ENCODE data around the gene SULT1C4. TPM values are rescaled to one million over a fixed set of nuclear protein-coding genes. Genes with fewer than 3 reads are reported as not detected.

Gene SULT1C4
- polyA plus RNA-seq, 3 donors: 0.05 TPM; not detected in 2

- Mint-ChIP-seq H3K27ac (no peak overlapping the region), H3K4me1 (peaks cover 11% of the 10 kb centered on the region), H3K4me3 (no peak overlapping the region), H3K36me3 (no peaks in the 10 kb centered on the region), H3K27me3 (ENCODE audit: low read depth in 3 of 3) (peaks cover 0 to 3% (median 0%) of the 10 kb centered on the region in 3 donors), H3K9me3 (peaks cover 0 to 6% (median 3%) of the 10 kb centered on the region in 7 donors)
- no peak for DNase-seq
- Histone ChIP-seq H3K4me2 (replicated peaks; ENCODE audit: extremely low read depth, low read length, poor library complexity, severe bottlenecking) (no peak overlapping the region), H3K9me3 (replicated peaks in 1 of 2; ENCODE audit: control insufficient read depth in 1 of 2, insufficient read depth in 1 of 2, low read length in 2 of 2) (no peaks in the 10 kb centered on the region), H3K9ac (ENCODE audit: insufficient read depth, low read length, poor library complexity, severe bottlenecking) (no peak overlapping the region), H3K36me3 (replicated peaks in 1 of 2; ENCODE audit: control insufficient read depth in 1 of 2, insufficient read depth in 2 of 2, low read length in 2 of 2) (no peaks in the 10 kb centered on the region), H3K27ac (ENCODE audit: low read depth in 1 of 2, low read length in 2 of 2) (no peak overlapping the region), H3K4me3 (replicated peaks in 1 of 3; ENCODE audit: low read depth in 2 of 3, low read length in 3 of 3) (no peak overlapping the region), H4K20me1 (ENCODE audit: insufficient read depth, low read length) (no peaks in the 10 kb centered on the region), H3K27me3 (ENCODE audit: control insufficient read depth in 2 of 2, insufficient read depth in 2 of 2, low read length in 2 of 2) (no peaks in the 10 kb centered on the region), H3K4me1 (ENCODE audit: control insufficient read depth in 1 of 2, insufficient read depth in 2 of 2, low read length in 2 of 2) (no peaks in the 10 kb centered on the region), H3K79me2 (ENCODE audit: insufficient read depth, low read length) (no peaks in the 10 kb centered on the region), H2AFZ (ENCODE audit: insufficient read depth, low read depth, low read length, poor library complexity, severe bottlenecking) (no peak overlapping the region)
- intact Hi-C loops (cut with micrococcal nuclease): no loop called here
- TF ChIP-seq CTCF (IDR thresholded peaks at IDR 0.05): no peak
- WGBS (ENCODE audit: insufficient coverage): no CpG with 5 or more reads among the region's 2 CpGs
Observed at GRCh38 chr2:108367561-108368175, 10.1 kb upstream of the SULT1C4 start.

- no peak overlapping the region for H3K4me3 ChIP-seq (replicated peaks in 1 of 3; ENCODE audit: low read depth in 2 of 3, low read length in 3 of 3)
- H4K20me1 ChIP-seq (ENCODE audit: insufficient read depth, low read length): no peaks in the 10 kb centered on the region
- Mint-ChIP-seq H3K4me3 (no peak overlapping the region), H3K27ac (no peak overlapping the region), H3K36me3 (no peaks in the 10 kb centered on the region), H3K27me3 (ENCODE audit: low read depth in 3 of 3) (peaks cover 0 to 3% (median 0%) of the 10 kb centered on the region in 3 donors), H3K9me3 (peaks cover 0 to 6% (median 3%) of the 10 kb centered on the region in 7 donors), H3K4me1 (no peaks in the 10 kb centered on the region)
- H3K9me3 ChIP-seq (replicated peaks in 1 of 2; ENCODE audit: control insufficient read depth in 1 of 2, insufficient read depth in 1 of 2, low read length in 2 of 2): no peaks in the 10 kb centered on the region
- intact Hi-C loops (cut with micrococcal nuclease): no loop called here
- H3K4me1 ChIP-seq (ENCODE audit: control insufficient read depth in 1 of 2, insufficient read depth in 2 of 2, low read length in 2 of 2): no peaks in the 10 kb centered on the region
- H2AFZ ChIP-seq (ENCODE audit: insufficient read depth, low read depth, low read length, poor library complexity, severe bottlenecking): no peak overlapping the region
- H3K79me2 ChIP-seq (ENCODE audit: insufficient read depth, low read length): no peaks in the 10 kb centered on the region
- DNase-seq: no peak
- H3K4me2 ChIP-seq (replicated peaks; ENCODE audit: extremely low read depth, low read length, poor library complexity, severe bottlenecking): no peak overlapping the region
- no peak overlapping the region for H3K9ac ChIP-seq (ENCODE audit: insufficient read depth, low read length, poor library complexity, severe bottlenecking)
- no peaks in the 10 kb centered on the region for H3K36me3 ChIP-seq (replicated peaks in 1 of 2; ENCODE audit: control insufficient read depth in 1 of 2, insufficient read depth in 2 of 2, low read length in 2 of 2)
- H3K27me3 ChIP-seq (ENCODE audit: control insufficient read depth in 2 of 2, insufficient read depth in 2 of 2, low read length in 2 of 2): no peaks in the 10 kb centered on the region
- no peak overlapping the region for H3K27ac ChIP-seq (ENCODE audit: low read depth in 1 of 2, low read length in 2 of 2)
- no peak for TF ChIP-seq CTCF (IDR thresholded peaks at IDR 0.05)
- 86% methylated on average over 1 of the region's 2 CpGs for WGBS (ENCODE audit: insufficient coverage)
Observed at GRCh38 chr2:108369153-108369552, 8.6 kb upstream of the SULT1C4 start.
